K562 (cell line): Measurements from ENCODE around the gene VRK1. TPM values are rescaled to one million over a fixed set of nuclear protein-coding genes. Genes with fewer than 3 reads are reported as not detected.
A peak's percentile ranks its signal among the peaks of the same experiment; 100 is the strongest.

Source experiments
- ARID3B ChIP-seq: fragments of 250-450 bp; sonication (Bioruptor Pico); IDR thresholded peaks from 2 replicates; pipeline ENCODE4 v1.4.0; 2020; ENCODE audit warnings: borderline replicate concordance
- ATF2 ChIP-seq: sonication (generic); formaldehyde crosslinking; IDR thresholded peaks from 2 replicates; pipeline ENCODE4 v1.8.1; 2022; ENCODE audit warnings: missing genetic modification reagents
- CTBP1 ChIP-seq: fragments of 450-650 bp; IDR thresholded peaks from 2 replicates; pipeline ENCODE4 v1.6.1; 2016; ENCODE audit warnings: borderline replicate concordance
- DEAF1 ChIP-seq: fragments of 450-650 bp; formaldehyde crosslinking; IDR thresholded peaks from 2 replicates; pipeline ENCODE4 v1.4.0; 2020; ENCODE audit warnings: mild to moderate bottlenecking, moderate library complexity
- ETS2 ChIP-seq: IDR thresholded peaks from 2 replicates; pipeline ENCODE4 v1.6.1; 2016; ENCODE audit warnings: borderline replicate concordance, missing genetic modification characterization, mild to moderate bottlenecking, moderate library complexity, missing compliant biosample characterization; ENCODE audit not compliant: poor library complexity, severe bottlenecking
- FOXP4 ChIP-seq: sonication (generic); formaldehyde crosslinking; IDR thresholded peaks from 2 replicates; pipeline ENCODE4 v1.8.0; 2022; ENCODE audit warnings: mild to moderate bottlenecking, missing genetic modification reagents, borderline replicate concordance
- GTF2F1 ChIP-seq: IDR thresholded peaks from 2 replicates; pipeline ENCODE4 v1.6.1; 2011; ENCODE audit warnings: low read depth, low read length, improper control_type of control experiment
- MAFK ChIP-seq: IDR thresholded peaks from 2 replicates; pipeline ENCODE4 v1.6.1; 2011; ENCODE audit warnings: low read length, improper control_type of control experiment
- MXD1 ChIP-seq: fragments of 250-450 bp; sonication (Bioruptor Pico); IDR thresholded peaks from 2 replicates; pipeline ENCODE4 v1.8.0; 2021; ENCODE audit warnings: borderline replicate concordance, mild to moderate bottlenecking, moderate library complexity; ENCODE audit not compliant: poor library complexity, severe bottlenecking
- SIRT6 ChIP-seq: IDR thresholded peaks from one replicate; pipeline ENCODE4 v1.6.1; 2012; ENCODE audit warnings: low read depth, mild to moderate bottlenecking, control low read depth, inconsistent platforms, low read length, moderate library complexity
- SNAPC5 ChIP-seq: fragments of 250-450 bp; sonication (Bioruptor Pico); IDR thresholded peaks from 2 replicates; pipeline ENCODE4 v1.8.0; 2021; ENCODE audit warnings: moderate library complexity, mild to moderate bottlenecking, inconsistent platforms
- TOE1 ChIP-seq, 2 experiments: fragments of 450-650 bp in 1 of 2; sonication (generic) in 1 of 2; formaldehyde crosslinking in 1 of 2; IDR thresholded peaks; 2 replicates each; pipeline versions ENCODE4 v1.7.1 to v1.8.0; 2016 to 2022; ENCODE audit warnings: borderline replicate concordance in 2 of 2, mild to moderate bottlenecking in 2 of 2, antibody characterized with exemption in 1 of 2, inconsistent platforms in 1 of 2, low read depth in 1 of 2, missing genetic modification reagents in 1 of 2, moderate library complexity in 1 of 2
- YBX1 ChIP-seq: fragments of 450-650 bp; IDR thresholded peaks from 2 replicates; pipeline ENCODE4 v1.7.1; 2016; ENCODE audit warnings: mild to moderate bottlenecking
- ZNF561 ChIP-seq: fragments of 450-650 bp; formaldehyde crosslinking; conservative IDR thresholded peaks from 2 replicates; pipeline ENCODE4 v1.4.0; 2020; ENCODE audit warnings: mild to moderate bottlenecking, moderate library complexity
- polyA plus RNA-seq, 8 experiments: library from polyadenylated mRNA; depleted of rRNA in 4 of 8; stranded (reverse) in 5 of 8; unstranded in 3 of 8; fragments of >200 nt; fragmentation: Nextera tagmentation in 2 of 8; fragmentation: Illumina TruSeq in 1 of 8; extraction: Ambion mirVana in 2 of 8; extraction: Trizol in 1 of 8; gene quantifications; 2 replicates each; pipeline versions ENCODE4 v1.2.1 to v1.2.3, GENCODE V29; 2011 to 2014; ENCODE audit warnings: inconsistent platforms in 1 of 8, missing spikeins in 1 of 8
- total RNA-seq, 7 experiments: library from RNA; depleted of rRNA in 6 of 7; stranded (reverse); fragments of >200 nt in 6 of 7; fragmentation: Illumina TruSeq in 2 of 7; extraction: Trizol in 2 of 7; gene quantifications; 2 replicates each; pipeline versions ENCODE4 v1.2.1 to v1.2.3, GENCODE V29; 2011 to 2021; ENCODE audit warnings: low replicate concordance in 1 of 7

The VRK1 gene
- total and polyA plus RNA-seq, 9 of the 15 experiments (the other 6 are each of a cell fraction or from before 2014, with no cell fraction given) = 83.6 to 177 (median 116) TPM

GRCh38 chr14:96762650-96763049 is 34.5 kb upstream of the VRK1 start (continued):
- TF ChIP-seq ARID3B (CRISPR knock-in tag) (no peak), SIRT6 (no peak), YBX1 (no peak), ETS2 (tag) (no peak), ZNF561 (CRISPR knock-in tag) (no peak), ATF2 (CRISPR knock-in tag) (no peak), TOE1 (IDR thresholded peaks at IDR 0.05; ENCODE audit: borderline replicate concordance) (peak; percentile 85), TOE1 (CRISPR knock-in tag; IDR thresholded peaks at IDR 0.05; ENCODE audit: borderline replicate concordance, low read depth) (no peak), MXD1 (CRISPR knock-in tag) (no peak), CTBP1 (peak; percentile 41; the same call in 1 of the 2 replicates), GTF2F1 (no peak), MAFK (no peak), DEAF1 (CRISPR knock-in tag) (no peak), SNAPC5 (CRISPR knock-in tag) (no peak), FOXP4 (CRISPR knock-in tag) (no peak)
